IPS-NIHi11 (cell line): ENCODE measurements around the gene KRTAP10-1.
"Not testable (repeated sequence)": the region's sequence is repeated elsewhere in the genome, so short reads cannot be mapped to it uniquely, and the experiment has no call there.

Source experiments
- DNase-seq: peaks from one replicate; pipeline ENCODE4 v3.0.0; 2012; ENCODE audit warnings: mixed read lengths, low spot score

Gene KRTAP10-1

DNA sequence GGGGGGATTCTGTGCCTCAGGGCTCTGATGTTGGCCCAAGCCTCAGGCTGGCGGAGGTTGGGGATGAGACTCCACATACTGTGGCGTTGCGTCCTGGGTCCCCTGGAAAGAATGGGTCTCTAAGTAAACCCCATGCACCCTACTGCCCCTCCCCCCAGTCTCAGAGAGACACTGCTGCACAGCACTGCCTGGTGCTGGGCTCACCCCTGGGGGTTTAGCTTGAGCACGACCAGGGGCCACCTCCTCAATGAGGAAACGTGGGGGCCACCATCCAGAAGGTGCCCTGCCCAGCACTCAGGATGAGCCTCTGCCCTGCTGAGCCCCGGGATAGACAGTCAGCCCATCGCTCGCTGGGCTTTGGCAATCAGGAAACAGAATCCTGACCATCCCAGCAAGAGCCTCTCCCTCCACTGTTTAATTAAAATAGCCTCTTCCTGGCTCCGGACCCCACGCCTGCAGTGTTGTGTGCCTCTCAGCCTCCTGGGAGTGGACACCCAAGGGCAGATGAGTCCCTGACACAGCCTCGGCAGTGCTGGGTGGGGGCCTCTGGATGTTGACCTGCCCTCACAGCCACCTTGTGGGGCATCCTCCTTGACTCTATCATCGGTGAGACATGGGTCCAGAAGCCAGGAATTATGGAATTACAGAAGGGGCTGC is 30.0 kb upstream of the KRTAP10-1 start:
- DNase-seq = no peak

DNA sequence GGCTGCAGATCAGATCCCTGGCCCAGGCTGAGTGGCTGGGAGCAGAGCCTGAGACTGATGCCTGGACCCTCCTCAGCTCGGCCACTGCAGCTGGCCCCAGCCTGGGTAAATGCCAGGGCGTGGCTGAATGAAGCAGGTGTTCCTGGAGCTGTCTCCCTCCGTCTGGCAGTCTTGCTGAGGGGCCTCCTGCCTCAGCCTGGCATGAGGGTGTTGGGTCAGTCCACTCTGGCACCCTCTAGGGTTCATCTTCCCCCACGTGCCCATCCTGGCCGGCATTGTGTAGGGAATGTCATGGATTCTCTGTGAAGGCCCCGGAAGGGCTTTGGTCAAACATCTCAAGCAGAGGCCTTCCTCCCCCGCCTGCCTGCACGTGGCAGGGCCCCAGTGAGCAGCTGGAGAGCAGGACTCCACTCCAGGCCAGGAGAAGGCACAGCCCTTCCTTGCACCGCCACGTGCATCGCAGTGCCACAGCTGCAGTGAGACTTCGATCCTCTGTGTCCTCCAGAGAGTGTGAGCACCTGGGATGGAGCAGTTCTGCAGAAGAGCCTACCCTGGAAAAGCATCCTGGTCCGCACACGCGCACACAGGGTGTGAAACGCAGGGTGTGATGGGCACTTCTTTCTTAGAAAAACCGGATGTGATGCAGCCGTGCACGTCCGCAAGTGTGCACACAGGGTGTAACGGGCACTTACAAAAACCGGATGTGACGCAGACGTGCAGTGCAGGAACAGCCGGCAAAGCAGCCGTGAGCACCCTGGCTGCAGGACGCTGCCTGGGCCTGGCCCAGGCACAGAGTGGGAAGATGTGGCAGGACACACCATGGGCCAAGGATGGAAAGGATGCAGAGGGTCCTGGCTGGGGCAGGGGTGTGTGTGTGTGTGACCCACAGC is 28.9 kb upstream of the KRTAP10-1 start:
- no peak for DNase-seq

DNA sequence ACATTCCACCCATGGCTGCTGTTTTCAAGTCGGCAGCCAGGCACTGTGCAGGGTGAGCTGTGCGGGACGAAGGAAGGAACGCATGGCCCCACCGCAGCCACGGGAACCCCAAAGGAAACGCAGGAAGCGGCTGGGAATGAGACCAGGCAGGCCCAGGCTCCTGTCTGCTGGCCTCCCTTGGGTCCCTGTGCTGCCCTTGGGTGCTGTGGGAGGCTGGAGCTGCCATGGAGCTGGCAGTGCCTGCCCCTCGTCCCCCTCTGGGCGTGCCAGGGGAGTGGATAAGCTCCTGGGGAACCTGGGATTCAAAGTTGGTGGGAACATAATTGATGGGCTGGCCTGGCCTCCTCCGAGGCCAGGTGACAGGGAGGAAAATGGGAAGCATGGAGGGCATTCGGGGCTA is 28.3 kb upstream of the KRTAP10-1 start:
- no peak for DNase-seq

DNA sequence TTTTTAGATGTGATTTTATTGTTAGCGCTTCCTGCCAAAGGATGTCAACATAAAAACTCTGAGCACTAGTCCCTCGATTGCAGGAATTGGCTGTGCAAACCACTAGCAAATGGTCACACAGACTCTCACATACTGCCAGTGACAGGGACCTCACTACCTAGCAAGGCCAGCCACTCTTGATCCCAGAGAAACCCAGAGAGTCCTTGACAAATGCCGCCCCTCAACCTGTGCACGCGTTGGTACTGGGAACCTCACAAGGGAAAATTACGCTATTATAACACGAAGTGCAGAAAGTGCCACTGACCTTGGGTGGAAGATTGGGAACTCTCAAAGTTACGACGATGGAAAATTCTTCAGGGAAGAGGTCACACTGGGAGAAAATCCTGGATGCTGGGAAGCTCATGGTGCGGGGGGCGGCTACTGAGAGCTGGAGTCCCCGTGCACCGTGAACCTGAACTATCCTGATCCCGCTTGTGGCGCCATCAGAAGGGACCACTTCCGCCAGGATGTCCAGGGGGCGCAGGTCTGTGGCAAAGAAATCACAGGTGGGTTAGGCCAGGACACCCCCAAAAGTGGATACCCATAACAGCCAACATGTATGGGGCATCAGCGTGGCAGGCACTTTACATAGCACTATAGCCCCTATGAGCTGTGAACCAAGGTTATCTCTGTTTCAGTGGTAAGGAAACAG is 27.6 kb upstream of the KRTAP10-1 start:
- no peak for DNase-seq

DNA sequence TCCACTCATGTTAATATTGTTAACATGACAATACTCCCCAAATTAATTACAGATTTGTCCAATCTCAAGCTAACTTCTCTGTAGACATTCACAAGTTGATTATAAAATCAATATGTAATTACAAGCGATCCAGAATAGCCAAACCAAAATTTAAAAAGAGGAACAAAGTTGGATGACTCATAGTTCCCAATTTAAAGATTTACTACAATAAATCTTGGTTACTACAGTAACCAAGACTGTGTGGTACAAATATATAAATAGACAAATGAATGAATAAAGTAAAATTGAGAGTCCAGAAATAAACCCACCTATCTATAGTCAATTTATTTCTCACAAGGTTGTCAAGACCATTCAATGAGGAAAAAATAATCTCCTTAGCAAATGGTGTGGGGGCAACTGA is 26.4 kb upstream of the KRTAP10-1 start:
- no peak for DNase-seq

DNA sequence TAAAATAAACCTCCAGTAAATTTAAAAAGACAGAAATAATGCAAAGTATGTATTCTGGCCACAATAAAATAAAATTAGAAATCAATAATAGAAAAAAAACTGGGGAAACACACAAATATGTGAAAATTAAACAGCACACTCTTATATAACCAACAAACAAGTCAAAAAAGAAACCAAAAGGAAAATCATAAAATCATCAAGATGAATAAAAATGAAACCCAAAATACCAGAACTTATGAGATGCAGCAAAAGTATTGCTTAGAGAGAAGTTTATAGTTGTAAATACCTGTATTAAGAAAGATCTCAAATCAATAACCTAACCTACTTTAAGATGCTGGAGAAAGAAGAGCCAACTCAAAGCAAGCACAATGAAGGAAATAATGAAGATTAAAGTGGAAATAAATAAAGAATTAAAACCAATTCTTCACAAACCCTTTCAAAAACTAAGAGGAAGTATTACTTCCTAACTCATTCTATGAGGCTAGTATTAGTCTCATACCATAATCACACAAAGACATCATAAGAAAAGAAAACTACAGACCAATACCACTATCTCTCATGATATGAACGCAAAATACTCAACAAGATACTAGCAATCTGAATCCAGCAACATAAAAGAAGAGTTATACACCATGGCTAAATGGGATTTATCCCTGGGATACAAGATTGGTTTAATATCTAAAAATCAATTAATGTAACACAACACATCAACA is 25.0 kb upstream of the KRTAP10-1 start:
- DNase-seq = no peak

DNA sequence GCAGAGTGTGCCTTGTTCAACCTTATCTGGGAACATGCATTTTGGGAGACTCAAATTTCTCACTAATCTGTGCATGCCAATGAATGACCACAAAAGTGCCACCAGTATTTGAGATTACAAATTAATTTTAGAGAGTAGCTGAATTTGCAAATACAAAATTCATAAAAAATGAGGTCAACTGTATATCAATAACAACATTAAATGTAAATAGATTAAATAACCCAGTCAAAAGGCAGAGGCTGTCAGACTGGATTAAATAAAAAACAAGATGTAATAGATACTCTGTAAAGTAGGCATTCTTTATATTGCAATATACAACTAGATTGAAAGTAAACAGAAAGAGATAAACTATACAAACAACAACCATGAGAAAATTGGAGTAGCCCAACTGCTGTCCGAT is 24.1 kb upstream of the KRTAP10-1 start:
- DNase-seq = no peak

DNA sequence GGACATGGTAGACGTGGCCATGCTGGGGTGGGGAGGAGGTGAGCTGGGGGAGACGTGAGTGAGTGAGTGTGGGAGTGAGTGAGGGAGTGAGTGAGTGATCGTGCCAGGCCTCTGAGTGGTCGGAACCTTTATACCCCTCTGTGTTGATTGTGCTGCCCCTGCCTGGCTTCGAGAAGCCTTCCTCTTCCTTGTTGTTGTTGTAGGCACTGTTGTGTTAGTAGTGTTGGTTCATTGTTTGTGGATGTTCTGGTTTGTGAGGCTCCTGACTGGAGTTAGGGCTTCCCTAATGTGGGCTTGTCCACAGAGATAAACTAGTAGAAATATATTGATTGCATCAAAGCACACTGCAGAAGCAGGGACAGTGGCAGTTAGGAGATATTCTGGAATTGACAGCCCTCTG is 18.7 kb upstream of the KRTAP10-1 start, which contains the start of gene KRTAP10-3:
KRTAP10-3 (minus strand) TSS at position 101 of the 400 bp plus-strand sequence; CDS start at position 21, 80 bp downstream.
- no peak for DNase-seq

DNA sequence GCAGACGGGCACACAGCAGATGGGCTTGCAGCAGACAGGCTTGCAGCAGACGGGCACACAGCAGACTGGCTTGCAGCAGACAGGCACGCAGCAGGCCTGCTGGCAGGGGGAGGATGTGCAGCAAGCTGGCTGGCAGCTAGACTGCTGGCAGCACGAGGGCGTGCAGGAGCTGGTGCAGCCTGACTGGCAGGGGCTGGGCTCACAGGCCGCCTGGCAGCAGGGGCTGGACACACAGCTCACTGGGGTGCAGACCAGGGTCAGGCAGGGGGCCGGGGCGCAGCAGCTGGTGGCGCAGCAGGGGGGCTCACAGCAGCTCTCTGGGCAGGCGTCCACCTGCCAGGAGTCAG is 18.3 kb upstream of the KRTAP10-1 start:
- not testable (repeated sequence) for DNase-seq

DNA sequence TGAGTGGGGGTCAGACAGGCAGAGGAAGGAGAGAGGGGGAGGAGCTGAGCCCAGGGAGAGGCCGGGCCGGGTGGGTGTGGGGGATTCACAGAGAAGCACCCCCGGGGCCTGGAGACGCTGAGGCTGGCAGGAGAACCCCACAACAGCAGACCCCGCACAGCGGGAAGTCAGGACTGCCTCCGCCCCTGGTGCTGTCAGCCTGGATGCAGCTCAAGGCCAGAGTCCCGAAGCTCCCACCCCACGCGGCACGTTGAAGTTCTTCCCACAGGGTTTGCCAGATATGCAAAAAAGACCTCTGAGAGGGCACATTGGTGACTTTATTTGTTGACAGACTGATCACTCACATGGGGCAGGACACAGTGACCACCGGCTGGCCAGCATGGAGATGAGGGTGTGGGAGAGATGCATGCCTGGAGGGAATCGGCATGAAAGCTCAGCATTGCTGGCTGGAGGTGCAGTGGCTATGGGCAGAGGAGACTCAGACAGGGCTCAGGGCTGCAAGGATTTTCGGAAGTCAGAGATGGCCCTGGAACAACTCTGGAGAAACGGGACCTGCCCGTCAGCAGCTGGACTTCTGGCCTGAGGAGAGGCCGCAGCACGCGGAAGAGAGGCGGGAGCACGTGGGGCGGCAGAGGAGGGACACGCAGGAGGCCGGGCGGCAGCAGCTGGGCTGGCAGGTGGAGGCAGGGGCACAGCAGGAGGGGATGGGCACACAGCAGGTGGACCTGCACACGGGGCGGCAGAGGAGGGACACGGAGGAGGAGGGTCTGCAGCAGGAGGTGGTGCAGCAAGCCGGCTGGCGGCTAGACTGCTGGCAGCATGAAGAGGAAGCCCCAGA is 17.7 kb upstream of the KRTAP10-1 start:
- DNase-seq = no peak

DNA sequence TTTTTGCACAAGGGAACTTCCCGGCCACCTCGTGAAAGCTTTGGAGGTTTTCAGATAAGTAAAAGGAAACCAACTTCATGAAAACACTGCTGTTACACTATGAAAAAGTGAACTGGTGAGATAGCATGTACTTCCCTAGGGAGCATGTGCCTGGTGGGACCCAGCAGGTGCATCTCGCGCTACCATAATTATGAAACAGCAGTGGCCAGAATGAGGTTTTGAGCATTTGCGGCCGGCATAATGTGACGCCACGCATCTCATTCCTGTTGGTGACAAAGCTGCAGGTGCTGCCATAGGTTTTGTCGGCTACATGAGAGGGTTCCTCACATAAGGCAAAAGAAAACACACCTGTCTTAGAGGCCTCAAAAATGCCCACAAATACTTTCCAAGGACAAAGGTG is 16.9 kb upstream of the KRTAP10-1 start:
- no peak for DNase-seq

DNA sequence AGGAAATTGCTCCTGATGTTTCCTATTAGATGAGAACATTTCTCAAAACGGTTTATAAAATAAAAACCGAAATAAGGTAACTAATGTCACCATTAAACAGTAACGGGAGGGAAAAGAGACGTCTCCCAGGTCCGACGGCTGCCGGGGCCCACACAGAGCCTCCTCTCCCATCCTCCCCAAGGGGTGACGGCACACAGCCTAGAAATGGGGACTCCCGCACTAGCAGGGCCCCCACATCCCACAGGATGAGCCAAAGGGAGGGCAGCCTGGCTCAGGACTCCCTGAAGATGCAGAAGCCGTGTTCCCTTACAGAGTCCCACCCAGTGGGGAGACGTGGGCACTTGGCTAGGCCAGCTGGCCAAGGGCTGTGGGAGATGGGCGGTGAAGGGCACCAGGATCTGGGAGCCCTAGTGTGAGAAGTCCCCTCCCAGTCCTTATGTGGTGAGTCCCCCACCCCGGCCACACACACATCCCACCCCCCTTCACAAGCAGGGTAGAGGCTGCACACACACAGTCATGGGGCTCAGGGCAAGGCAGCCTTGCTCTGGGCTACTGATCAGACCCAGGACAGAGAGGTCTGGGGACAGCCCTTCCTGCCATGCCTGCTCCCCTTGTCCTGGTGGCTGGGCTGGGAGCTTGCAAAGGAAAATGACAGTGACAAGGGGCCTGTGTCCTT is 15.3 kb upstream of the KRTAP10-1 start:
- no peak for DNase-seq

DNA sequence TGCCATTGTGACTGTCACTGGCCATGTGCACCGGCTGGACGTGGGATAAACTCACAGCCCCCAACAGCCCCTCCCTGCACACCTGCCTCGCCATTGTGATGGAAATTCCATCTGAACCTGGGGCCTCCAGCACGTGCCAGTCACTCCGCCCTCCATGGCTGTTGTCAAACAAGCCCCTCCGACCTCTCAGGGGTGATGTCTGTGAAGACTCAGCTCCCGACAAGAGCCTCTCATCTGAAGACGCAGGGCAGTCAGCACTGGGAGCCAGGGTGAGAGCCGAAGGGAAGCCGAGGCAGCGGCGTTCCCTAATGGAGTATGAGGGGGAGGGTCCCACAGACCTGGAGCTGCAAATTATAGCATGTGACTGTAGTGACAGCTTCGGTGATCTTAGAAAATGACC is 12.7 kb upstream of the KRTAP10-1 start:
- no peak for DNase-seq

DNA sequence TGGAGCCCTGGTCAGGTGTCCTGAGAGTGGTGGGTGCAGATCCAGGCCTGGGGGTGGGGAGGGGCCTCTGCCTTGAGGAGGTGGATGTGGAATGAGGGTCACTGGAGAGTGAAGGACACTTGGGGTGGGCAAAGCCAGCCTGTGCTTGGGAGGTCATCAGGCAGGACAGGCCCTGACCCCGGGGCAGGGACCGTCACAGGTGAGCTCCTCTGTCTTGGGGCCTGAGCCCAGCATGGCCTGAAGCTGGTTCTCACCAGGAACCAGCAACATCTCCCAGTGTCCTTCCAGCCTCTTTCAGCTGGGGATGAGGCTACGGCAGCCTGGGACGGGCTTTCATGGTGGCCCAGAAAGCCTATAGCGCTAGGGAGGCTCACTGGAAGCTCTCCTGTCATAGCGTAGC is 12.1 kb upstream of the KRTAP10-1 start:
- no peak for DNase-seq

DNA sequence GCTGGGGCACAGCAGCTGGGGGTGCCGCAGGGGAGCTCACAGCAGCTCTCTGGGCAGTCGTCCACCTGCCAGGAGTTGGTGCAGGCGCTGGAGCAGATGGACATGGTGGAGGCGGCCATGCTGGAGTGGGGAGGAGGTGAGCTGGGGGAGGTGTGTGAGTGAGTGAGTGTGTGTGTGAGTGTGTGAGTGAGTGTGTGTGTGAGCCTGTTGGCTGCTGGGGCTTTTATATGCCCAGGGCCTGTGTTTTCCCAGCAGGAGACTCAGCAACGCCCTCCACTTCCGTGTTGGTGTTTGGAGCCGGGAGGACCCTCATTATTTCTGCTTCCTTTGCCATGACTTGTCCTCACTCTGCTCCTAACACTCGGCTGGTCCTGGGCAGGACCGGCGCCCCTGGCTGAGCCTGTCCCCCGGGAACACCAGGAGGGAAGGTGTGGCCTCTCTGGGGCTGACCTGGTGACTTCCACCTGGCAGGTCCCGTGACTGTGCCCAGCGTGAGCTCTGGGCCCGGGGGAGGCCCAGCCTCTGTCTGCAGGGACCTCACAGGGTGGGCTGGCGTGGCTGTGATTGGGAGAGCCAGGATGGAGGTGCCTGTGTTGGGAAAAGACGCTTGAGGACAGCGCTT is 11.5 kb upstream of the KRTAP10-1 start, which contains the start of gene KRTAP10-2:
KRTAP10-2 (minus strand) TSS at position 166 of the 622 bp plus-strand sequence; CDS start at position 119, 47 bp downstream.
- no peak for DNase-seq

DNA sequence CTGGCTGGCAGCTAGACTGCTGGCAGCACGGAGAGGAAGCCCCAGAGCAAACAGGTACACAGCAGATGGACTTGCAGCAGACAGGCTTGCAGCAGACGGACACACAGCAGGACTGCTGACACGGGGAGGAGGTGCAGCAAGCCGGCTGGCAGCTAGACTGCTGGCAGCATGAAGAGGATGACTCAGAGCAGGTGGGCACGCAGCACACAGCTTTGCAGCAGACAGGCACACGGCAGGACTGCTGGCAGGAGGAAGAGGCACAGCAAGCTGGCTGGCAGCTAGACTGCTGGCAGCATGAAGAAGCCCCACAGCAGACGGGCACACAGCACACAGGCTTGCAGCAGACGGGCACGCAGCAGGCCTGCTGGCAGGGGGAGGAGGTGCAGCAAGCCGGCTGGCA is 10.8 kb upstream of the KRTAP10-1 start:
- no peak for DNase-seq

DNA sequence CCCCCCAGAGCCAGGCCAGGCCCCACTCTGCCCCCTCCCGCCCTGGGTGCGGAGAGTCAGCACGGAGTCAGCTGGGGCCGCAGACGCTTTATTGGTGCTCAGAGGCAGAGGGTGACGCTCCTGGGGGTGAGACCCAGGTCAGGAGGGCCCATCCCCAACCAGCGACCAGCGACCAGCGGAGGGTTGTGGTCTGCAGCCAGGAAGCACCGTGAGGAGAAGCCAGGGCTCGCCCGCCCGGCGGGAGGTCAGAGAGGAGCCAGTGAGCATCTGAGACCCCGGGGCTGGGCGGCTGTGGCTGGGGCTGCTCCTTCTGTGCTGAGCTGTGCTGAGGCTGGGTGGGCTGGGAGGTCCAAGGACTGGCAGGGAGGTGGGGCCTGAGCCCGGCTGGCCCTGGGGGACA is 10.3 kb upstream of the KRTAP10-1 start:
- not testable (repeated sequence) for DNase-seq

DNA sequence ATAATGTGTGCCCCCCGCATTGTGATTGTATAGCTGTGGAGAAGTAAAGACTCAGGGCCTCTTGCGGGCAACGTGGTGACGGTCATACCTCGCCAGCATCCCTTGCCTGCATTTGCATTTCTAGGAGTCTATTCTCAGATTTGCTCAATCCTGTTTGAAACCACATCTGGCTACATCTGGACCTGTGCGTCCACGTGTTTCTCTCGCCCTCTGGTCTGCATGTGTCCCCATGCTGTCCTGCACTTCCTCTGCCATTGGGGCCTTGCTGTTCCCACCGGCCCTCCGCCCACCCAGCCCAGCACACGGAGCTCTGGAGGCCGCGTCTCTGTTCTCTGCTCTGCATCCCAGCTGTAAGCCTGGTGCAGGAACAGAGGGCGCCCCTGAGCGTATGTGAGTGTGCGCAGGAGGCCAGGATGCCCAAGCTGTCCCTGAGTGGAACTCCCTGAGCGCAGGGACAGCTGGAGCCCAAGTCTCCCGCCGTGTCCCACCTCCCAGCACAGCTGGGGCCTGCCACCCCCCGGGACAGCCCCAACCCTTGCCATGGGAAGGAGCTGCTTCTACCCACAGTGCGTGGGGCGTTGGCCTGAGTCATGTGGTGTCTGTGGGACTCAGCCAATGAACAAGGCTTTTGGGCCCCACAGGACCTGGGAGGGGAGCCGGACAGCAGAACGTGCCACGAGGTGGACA is 9.7 kb upstream of the KRTAP10-1 start:
- DNase-seq = no peak

DNA sequence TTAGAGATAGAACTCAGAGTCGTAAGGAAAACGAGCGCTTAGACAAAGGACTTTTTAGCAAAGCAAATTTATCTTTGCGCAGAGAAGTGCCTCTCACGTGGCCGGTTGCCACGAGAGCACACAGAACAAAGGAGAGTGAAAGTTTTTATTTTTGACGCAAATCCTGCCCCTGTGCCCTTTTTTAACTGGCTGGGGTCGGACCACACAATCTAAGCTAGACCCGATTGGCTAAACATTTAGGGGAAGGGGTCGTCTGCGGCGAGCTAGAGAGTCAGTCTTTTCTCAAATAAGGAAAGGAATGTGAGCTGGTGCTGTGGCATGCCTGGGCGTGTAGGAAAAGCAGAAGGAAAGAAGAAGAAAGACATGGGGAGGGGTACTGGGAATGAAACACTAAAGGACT is 8.9 kb upstream of the KRTAP10-1 start:
- DNase-seq = no peak

DNA sequence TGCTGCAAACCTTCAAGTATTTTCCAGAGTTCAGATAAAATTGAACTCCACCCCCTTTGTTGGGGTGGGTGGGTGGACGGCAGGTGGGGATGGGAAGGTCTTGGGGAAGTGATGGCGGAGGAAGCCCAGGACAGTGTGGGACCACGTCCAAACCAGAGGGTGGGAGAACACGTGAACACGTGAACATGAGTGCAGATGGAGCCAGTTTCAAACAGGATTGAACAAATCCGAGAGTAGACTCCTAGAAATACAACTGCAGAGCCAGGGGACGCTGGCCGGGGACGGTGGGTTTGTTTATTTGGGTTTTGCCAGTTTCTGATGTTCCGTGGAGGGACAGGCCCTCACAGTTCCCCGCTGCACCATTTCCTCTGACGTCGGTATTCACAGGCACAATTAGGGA is 8.4 kb upstream of the KRTAP10-1 start:
- DNase-seq = no peak
